BE2C (cell line): ENCODE data around the gene NHERF1.
A peak's percentile ranks its signal among the peaks of the same experiment; 100 is the strongest.

ENCODE experiments used
- DNase-seq: peaks from one replicate; pipeline ENCODE4 v3.0.0-alpha.2; 2020
- H3K27me3 ChIP-seq: fragments of 250-450 bp; sonication (Bioruptor Pico); 2 replicates; pipeline ENCODE4 v1.5.1; 2020; ENCODE audit warnings: mild to moderate bottlenecking
- H3K36me3 ChIP-seq: fragments of 250-450 bp; sonication (Bioruptor Pico); 2 replicates; pipeline ENCODE4 v1.5.1; 2020; ENCODE audit warnings: mild to moderate bottlenecking
- H3K4me1 ChIP-seq: fragments of 250-450 bp; sonication (Bioruptor Pico); 2 replicates; pipeline ENCODE4 v1.5.1; 2020
- H3K4me3 ChIP-seq: 2 replicates; pipeline ENCODE4 v1.5.1; 2011; ENCODE audit warnings: low read depth, low read length
- H3K9me3 ChIP-seq: fragments of 250-450 bp; sonication (Bioruptor Pico); 2 replicates; pipeline ENCODE4 v1.5.1; 2020
- CTCF ChIP-seq: IDR thresholded peaks from 2 replicates; pipeline ENCODE4 v1.5.1; 2012; ENCODE audit warnings: mild to moderate bottlenecking, low read depth, low read length

Gene NHERF1

GRCh38 chr17:74773871-74774286 lies 25.5 kb downstream of the NHERF1 start:
- no peak for TF ChIP-seq CTCF
- no peaks in the 10 kb centered on the region for H3K9me3 ChIP-seq
- H3K4me1 ChIP-seq = peaks cover 4% of the 10 kb centered on the region; the same call in 1 of the 2 replicates
- DNase-seq = no peak
- peaks cover 29% of the 10 kb centered on the region for H3K36me3 ChIP-seq
- H3K27me3 ChIP-seq = no peaks in the 10 kb centered on the region
- no peak overlapping the region for H3K4me3 ChIP-seq

GRCh38 chr17:74775409-74776043 lies 27.1 kb downstream of the NHERF1 start:
- peaks cover 27% of the 10 kb centered on the region for H3K36me3 ChIP-seq
- DNase-seq = no peak
- peak overlapping the region; percentile 67 for H3K4me3 ChIP-seq
- no peaks in the 10 kb centered on the region for H3K27me3 ChIP-seq
- no peaks in the 10 kb centered on the region for H3K9me3 ChIP-seq
- H3K4me1 ChIP-seq = no peaks in the 10 kb centered on the region
- TF ChIP-seq CTCF = no peak

- Histone ChIP-seq H3K9me3 (no peaks in the 10 kb centered on the region), H3K4me3 (peak within 1 kb of the TSS; percentile 67), H3K27me3 (no peaks in the 10 kb centered on the region), H3K36me3 (peaks cover 21% of the 10 kb centered on the region), H3K4me1 (no peaks in the 10 kb centered on the region)
- TF ChIP-seq CTCF = no peak
- peak; percentile 100 for DNase-seq
Observed at GRCh38 chr17:74776044-74776962, 27.9 kb downstream of the NHERF1 start, which contains the start of gene NAT9. Gene NAT9, minus strand, starts transcription at chr17:74776345. Its CDS starts 647 bp downstream, at chr17:74775698.

- no peak for DNase-seq
- TF ChIP-seq CTCF = no peak
- H3K27me3 ChIP-seq = no peaks in the 10 kb centered on the region
- no peaks in the 10 kb centered on the region for H3K4me1 ChIP-seq
- H3K36me3 ChIP-seq = peaks cover 14% of the 10 kb centered on the region
- peak overlapping the region; percentile 67 for H3K4me3 ChIP-seq
- no peaks in the 10 kb centered on the region for H3K9me3 ChIP-seq
Observed at GRCh38 chr17:74776990-74777389, 28.6 kb downstream of the NHERF1 start.

GRCh38 chr17:74777901-74778515 lies 29.6 kb downstream of the NHERF1 start:
- no peaks in the 10 kb centered on the region for H3K27me3 ChIP-seq
- H3K4me1 ChIP-seq = no peaks in the 10 kb centered on the region
- TF ChIP-seq CTCF = no peak
- no peak for DNase-seq
- no peak overlapping the region for H3K4me3 ChIP-seq
- H3K9me3 ChIP-seq = no peaks in the 10 kb centered on the region
- peaks cover 7% of the 10 kb centered on the region for H3K36me3 ChIP-seq
